Fibroblast of pulmonary artery (primary cell): ENCODE results near the gene CHADL.
"Not testable (repeated sequence)": the region's sequence is repeated elsewhere in the genome, so short reads cannot be mapped to it uniquely, and the experiment has no call there.

Source experiments
- DNase-seq: peaks from one replicate; pipeline ENCODE4 v3.0.0-alpha.2; 2010; ENCODE audit warnings: low read depth
- H3K4me3 ChIP-seq: replicated peaks from 2 replicates; pipeline ENCODE4 v1.5.1; 2011; ENCODE audit warnings: low read depth, mild to moderate bottlenecking, control low read depth, low read length, moderate library complexity
- CTCF ChIP-seq: IDR thresholded peaks from 2 replicates; pipeline ENCODE4 v1.5.1; 2011; ENCODE audit warnings: mild to moderate bottlenecking, control low read depth, low read length, inconsistent platforms; ENCODE audit errors: missing control alignments

The CHADL gene

GRCh38 chr22:41267958-41268357, 27.2 kb upstream of the CHADL start:
- no peak for TF ChIP-seq CTCF
- H3K4me3 ChIP-seq = no peak overlapping the region
- no peak for DNase-seq

- H3K4me3 ChIP-seq = no peak overlapping the region
- no peak for TF ChIP-seq CTCF
- DNase-seq = no peak
Measured at GRCh38 chr22:41264408-41264941, 23.7 kb upstream of the CHADL start.

- no peak for TF ChIP-seq CTCF
- DNase-seq = no peak
- no peak overlapping the region for H3K4me3 ChIP-seq
Measured at GRCh38 chr22:41263704-41264103, 23.0 kb upstream of the CHADL start.

- no peak for TF ChIP-seq CTCF
- H3K4me3 ChIP-seq = no peak overlapping the region
- DNase-seq = no peak
Measured at GRCh38 chr22:41262250-41262765, 21.6 kb upstream of the CHADL start.

- H3K4me3 ChIP-seq = no peak overlapping the region
- no peak for TF ChIP-seq CTCF
- no peak for DNase-seq
Measured at GRCh38 chr22:41261541-41262249, 21.0 kb upstream of the CHADL start.

GRCh38 chr22:41260871-41261270, 20.1 kb upstream of the CHADL start:
- no peak for TF ChIP-seq CTCF
- no peak overlapping the region for H3K4me3 ChIP-seq
- no peak for DNase-seq

- not testable (repeated sequence) for H3K4me3 ChIP-seq, DNase-seq
Measured at GRCh38 chr22:41259756-41260155, 19.0 kb upstream of the CHADL start.
